NOMO-1 treated with dmso at 0.1 percent for 144 hours (cell line): ENCODE results near the gene PRCC.

Experiments
- DNase-seq: peaks from one replicate; lab custom pipeline; 2025; ENCODE audit not compliant: unreplicated experiment; lab: John Stamatoyannopoulos, UW

PRCC gene, protein sequence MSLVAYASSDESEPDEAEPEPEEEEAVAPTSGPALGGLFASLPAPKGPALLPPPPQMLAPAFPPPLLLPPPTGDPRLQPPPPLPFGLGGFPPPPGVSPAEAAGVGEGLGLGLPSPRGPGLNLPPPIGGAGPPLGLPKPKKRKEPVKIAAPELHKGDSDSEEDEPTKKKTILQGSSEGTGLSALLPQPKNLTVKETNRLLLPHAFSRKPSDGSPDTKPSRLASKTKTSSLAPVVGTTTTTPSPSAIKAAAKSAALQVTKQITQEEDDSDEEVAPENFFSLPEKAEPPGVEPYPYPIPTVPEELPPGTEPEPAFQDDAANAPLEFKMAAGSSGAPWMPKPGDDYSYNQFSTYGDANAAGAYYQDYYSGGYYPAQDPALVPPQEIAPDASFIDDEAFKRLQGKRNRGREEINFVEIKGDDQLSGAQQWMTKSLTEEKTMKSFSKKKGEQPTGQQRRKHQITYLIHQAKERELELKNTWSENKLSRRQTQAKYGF

DNA sequence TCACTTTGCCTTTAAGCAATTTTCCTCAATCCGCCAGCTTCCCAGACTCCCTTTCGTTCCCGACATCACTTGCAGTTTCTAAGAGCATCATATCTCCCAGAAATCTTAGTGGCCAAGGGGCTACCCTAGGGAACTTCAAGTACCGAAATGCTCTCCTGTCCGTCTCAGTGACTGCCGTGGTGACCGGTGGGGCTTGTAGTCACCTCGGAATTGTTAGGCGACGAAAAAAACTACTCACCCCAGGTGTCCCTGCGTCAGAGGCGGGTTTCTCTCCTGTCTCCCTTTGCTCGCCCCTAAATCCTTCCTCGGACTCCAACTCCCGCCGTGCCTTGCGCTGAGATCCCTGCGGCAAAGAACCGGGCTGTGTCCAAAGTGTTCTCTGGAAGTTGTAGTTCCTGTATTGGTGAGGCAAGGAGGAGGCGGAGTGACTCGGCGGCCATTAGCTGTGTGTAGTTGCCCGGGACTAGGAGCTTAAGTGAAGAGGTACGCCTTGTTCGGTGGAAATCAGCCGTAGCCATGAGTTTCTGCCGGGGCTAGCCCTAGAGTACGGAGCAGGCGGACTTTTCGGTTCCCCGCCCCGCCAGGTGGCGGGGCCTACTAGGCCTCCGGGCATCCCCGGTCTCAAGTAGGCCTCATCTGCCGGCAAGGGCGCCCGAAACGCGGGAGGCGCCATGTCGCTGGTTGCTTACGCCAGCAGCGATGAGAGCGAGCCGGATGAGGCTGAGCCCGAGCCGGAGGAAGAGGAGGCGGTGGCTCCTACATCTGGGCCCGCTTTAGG lies at the start of gene PRCC:
Gene PRCC, plus strand, starts transcription at position 435 of the 778 bp plus-strand sequence. Its CDS starts 237 bp downstream, at position 672.
- DNase-seq, result peak; percentile 100

DNA sequence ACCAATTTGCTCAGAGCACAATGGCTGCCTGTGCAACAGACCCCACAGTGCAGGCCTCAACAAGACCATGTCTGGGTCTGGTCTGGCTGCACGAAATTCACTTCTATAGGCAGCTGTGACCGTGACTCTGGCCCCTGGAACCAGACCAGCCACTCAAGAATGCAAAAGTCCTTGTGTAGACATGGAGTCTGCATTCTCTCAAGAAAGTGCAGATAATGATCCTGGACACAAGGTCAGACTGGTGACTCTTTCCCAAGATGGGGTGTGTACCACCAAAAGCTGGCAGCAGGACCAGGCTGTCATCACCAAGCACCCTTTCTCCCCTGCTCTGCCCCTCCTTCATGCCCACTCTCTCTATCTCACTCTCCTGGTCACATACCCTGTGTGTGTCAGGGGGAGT lies 46.2 kb upstream of the PRCC start:
- DNase-seq, result no peak

DNA sequence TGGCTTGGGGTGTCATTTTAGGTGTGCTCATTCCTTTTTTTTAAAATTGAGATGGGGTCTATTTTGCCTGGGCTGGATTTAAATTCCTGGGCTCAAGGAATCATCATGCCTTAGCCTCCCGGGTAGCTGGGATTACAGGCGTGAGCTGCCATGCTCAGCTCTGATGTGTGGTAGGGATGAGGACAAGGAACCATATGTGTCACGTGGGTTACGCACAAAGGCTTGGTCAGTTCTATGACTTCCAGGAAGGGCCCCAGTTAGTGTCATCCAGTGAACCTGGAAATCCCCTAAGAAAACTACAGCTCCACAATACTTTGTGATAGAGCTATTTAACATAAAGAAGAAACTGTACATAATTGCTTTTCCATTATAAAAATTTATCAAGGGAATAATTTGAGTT lies 45.8 kb upstream of the PRCC start:
- no peak for DNase-seq

DNA sequence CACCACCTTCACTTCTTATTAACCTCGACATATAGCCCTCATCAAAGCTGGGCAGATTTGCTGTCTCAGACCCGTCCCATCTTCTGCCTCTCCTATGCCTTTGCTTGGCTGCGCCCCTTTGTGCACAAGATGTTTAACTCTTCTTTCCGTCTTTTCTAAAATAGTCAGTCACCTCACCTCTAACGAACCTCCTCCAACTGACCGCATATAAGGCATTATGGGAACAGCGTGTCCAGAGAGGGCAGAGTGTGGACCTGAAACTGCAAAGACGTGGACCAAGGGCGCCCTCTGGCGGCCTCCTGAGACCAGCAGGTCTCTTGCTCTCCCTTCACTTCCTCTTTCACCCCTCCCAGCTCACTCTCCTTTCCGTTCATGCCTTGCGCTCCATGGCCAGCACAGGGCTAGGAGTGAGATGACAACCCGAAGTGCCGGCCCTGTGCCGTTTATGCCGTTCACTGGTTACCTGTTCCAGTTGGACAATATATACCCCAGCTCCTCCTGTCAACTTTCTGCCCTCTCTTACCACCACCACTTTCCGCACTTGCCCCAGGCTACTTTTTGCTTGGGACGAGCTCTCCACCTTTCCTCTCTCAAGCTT lies 41.6 kb upstream of the PRCC start:
- DNase-seq, result peak; percentile 94

DNA sequence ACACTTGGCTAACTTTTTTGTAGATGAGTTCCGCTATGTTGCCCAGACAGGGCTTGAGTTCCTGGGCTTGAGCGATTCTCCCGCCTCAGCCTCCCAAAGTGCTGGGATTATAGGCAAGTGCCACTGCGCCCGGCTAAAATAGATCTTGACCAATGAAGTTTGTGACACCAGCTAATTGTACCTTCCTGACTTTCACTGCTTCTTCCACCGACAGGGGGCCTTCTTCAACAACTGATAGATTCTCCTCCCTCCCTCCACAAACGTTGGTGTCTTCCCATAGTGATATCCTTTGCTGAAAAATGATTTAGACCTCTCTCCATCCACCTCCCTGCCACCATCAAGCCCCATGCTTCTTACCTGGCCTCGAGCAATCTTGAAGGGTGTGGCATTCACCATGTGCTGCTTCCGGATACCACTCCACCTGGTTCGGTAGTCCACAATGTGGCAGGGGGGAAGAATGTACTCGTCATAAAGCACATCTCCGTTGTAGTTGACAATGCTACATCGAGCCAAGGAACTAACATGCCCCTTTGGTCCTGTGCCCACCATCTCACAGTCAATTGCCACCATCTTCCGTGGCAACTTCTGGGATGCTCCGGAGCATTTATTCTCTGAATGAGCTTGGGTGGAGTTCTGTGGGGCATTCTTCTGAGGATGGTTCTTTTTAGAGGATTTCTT lies 40.6 kb upstream of the PRCC start:
- DNase-seq, result peak; percentile 60

DNA sequence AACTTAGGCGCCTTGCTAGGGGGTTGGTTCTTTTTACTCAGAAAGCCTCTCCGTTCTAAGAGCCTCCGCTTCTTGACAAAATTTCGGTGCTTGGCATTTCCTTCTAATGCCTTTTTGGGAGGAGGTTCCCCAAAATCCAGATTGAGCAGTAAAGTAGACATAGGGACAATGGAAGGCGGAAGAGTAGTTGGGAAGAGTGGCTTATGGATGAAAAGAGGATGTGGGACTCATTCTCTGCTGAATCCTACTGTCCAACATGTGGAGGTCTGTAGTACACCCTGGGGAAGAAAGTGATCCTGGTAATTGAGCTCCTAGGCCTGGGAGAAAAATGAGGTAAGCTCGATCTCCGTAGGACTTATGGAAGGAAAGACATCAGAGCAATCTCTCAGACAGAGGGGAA lies 39.8 kb upstream of the PRCC start:
- no peak for DNase-seq

DNA sequence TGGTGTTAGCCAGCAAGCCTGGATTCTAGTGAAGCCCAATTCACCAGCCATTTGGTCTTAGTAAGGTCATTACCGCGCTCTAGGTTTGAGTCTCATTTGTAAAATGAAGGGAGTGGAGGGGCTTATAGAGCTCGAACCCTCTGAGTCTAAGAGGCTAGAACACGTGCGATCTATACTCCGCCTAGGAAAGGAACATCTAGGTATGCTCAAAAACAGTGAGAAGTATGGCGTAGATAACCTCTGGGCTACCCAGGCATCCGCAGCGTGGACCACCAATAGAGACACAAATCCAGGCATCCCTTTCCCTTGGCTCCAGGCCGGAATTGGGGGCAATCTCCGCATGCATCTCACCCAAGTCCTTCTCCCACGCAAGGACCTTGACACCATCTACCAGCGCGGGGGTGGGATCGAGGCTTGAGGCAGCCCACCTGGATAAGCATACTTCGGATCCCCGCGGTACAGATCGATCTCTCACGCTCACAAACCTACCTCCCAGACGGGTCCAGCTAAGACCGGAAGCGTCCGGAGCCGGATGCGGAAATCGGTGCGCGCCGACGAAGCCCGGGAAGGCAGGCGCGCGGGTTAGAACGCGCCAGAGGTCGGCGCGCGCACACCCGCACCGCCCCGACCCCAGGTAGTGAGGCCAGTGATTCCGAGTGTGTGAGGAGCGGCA lies 39.3 kb upstream of the PRCC start, which contains the start of gene METTL25B:
Gene METTL25B, plus strand, starts transcription at position 544 of the 673 bp plus-strand sequence. CDS start 636 bp downstream, outside the sequence.
- DNase-seq, result peak; percentile 82

DNA sequence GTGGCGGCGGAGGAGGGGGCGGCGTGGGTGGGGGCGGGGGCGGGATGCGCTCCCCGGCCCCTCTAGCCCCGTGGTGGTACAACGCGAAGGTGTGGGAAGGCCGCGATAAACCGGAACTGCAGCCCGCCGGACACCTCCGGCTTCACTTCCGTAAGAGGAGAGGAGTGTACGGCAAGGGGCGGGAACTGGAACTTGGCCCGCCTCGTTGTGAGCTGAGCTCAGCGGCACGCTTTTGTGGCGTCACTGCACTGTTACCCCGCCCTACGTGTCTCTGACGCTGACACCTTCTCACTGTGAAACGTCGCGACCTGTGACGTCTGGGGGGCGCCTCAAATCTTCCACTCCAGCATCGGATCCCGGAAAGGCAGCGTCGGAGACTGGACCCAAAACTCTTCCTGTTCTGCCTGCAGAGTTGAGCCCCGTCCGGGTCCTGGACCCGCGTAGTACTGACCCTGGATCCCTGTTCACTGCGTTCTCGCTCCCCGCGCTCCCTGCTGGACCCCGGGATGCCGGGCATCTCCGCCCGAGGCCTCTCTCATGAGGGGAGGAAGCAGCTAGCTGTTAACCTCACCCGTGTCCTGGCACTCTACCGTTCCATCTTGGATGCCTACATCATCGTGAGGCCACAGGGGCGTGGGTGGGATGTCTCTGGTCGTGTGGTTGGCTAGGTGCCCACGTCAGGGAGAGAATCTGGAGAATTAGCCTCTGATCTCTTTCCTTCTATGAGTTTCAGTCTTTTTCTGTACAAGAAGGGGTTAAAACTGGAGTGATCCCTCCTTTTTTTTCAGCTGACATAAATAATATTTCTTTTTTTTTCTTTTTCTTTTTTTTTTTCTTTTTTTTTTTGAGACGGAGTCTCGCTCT lies 38.5 kb upstream of the PRCC start, which contains the start of gene ISG20L2:
Gene ISG20L2, minus strand, starts transcription at position 168 of the 864 bp plus-strand sequence. CDS start 1,114 bp downstream, outside the sequence.
- peak; percentile 96 for DNase-seq

DNA sequence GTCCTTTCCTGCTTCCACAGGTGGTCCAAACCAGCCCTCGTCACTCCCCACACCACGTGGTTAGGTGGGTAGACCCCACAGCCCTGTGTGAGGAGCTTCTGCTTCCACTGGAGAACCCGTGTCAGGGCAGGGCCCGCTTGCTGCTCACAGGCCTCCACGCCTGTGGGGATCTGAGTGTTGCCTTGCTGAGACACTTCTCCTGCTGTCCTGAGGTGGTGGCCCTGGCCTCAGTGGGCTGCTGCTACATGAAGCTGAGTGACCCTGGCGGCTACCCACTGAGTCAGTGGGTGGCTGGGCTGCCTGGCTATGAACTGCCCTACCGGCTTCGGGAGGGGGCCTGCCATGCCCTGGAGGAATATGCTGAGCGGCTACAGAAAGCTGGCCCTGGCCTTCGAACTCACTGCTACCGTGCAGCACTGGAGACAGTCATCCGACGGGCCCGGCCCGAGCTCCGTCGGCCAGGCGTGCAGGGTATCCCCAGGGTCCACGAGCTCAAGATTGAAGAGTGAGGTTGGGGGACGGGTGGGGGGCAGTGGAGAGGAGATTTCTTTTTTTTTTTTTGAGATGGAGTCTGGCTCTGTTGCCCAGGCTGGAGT lies 33.2 kb upstream of the PRCC start:
- DNase-seq, result no peak

DNA sequence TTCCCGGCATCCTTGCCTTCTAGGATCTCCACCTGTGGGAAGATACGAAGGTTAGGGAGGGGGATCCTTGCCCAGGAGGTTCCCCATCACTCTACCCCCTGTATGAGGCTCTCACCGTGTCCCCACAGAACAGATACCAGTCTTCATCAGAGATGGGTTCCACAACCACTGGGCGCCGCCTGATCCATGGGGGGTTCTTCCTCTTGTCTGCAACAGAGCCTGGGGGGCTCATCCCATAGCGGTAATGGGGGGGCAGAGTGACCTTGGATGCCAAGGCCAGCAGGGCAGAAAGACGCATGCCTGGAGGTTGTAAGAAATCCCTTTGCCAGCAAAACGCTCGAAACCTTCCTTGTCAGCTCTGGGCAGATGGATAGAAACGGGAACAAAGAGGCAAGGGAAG lies 28.9 kb upstream of the PRCC start:
- no peak for DNase-seq

DNA sequence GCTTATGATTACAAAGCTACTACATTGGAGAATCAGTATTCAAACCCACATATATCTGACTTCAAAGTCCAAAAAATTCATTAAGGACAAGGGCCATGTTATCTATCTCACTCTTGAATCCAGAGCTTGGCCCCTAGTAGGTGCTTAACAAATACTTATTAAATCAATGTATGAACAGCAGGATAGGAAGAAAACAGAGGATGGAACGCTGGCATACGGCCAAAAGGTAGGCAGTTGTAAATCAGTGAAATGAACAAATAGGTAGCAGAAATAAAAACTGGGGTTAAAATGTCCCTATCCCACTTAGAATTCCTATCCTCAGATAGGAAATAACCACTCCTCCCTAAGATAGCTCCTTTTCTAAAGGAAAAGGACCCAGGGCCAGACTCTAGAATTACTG lies 28.4 kb upstream of the PRCC start:
- DNase-seq, result no peak

DNA sequence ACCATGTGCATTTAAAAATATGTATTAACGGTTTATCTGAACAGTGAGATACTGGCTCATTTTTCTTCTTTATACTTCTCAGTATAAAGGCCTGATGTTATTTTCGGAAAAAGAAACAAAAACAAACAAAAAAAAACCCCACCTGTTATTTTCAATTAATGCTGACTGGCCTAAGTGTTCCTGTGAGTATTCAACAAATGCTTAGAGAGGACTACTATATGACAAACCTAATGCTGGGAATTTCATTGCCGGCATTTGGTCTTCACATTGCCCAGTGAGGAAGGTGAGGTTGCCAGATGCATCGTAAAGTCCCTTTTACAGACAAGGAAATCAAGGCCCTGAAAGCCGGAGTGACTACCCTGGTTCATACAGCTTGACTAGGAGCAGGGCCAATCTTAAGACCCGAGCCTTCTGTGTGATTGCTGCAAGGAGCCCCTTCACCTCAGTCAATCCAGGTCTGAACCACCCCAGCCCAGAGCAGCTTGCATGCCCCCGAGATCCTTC lies 27.0 kb upstream of the PRCC start:
- no peak for DNase-seq

DNA sequence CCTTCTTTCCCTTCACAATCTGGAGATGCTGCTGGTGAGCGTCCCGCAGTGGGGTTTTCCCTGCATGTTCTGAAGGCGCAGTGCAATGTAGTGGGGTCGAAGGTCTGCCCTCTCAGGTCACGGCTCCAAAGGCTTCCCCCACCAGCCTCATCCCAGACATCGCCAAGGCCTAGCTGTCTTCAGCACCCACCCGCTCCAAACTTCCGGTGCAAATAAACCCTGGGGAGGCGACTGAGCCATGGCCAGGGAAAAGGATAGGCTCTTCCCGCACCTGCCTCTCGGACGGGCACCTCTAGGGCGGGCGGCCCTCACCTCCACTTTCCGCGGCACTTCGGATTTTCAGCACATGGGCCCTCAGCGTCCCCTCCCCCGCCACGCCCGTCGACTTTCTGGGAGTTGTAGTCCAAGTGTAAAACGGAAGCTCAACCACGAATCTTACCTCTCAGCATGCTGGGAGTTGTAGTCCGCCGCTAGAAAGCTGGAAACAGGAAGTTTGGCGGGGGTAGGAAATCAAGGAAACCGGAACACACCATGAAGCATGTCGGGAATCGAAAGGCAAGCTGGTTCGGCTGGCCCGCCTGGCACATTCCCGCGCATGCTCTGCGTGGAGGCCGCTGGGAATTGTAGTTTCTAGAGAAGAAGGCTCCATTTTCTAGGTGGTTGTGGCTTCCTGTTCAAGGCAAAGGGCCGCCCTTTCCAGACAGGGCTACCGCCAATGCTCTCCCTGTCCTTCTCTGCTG lies 26.4 kb upstream of the PRCC start, which contains the start of gene MRPL24:
Gene MRPL24, minus strand, starts transcription at position 348 of the 740 bp plus-strand sequence. CDS start 2,384 bp downstream, outside the sequence.
- DNase-seq, result peak; percentile 99

DNA sequence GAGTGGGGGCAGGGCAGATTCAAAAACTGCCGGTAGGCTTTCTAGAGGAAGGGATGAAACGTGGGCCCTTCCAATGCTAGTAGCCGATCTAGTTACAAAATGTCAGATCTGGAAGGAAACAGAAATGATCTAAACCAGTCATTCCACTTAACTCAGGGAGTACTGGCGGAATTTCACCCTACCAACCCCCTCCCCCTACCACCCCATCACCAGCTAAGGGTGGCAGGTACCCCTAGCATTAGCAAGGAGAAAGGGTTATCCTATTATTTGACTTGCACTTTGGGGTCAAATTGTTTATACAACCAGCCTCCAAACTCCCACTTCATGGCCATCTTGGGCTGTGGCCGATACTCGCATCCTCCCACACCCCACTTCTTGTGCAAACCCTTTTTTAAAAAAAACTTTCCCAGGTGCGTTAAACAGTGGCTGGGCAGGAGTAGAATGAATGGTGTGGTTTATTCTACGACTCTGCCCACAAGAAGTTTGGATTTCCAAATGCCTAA lies 25.8 kb upstream of the PRCC start:
- no peak for DNase-seq

DNA sequence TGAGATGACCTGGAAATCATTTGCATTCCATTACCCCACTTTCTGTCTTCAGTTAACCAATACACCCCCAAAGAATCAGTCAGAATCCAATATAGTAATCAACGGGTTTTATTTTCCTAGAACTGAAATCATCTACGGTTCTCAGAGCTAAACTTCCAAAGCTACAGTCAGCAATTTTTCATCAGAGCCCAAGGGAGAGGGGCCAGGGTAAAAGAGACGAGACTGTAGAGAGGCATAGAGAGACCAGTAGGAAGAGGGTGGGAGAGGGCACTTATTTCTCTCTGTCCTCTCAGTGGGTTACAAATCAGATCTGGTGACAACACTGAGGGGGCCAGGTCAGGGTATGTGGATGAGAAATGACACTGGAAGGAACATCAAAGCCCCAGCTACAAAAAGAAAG lies 25.3 kb upstream of the PRCC start:
- DNase-seq, result no peak

DNA sequence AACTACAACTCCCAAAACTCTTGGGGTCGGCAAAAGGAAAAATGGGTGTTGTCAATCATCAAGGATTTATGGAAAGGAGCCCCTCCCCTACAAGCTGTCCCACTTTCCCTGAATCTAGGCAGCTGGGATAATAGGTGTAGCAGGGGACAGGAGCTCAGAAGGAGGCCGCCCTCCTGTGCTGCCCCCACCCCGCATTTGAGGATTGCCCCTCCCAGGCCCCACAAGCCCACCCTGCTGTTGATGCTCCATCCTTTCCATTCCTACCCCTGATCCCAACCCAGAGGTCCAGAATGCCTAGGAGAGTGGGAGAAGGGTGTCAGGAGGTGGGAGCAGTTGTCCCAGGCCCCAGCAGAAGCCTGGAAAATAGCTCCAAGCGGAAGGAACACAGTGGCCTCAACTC lies 24.5 kb upstream of the PRCC start:
- DNase-seq, result no peak

DNA sequence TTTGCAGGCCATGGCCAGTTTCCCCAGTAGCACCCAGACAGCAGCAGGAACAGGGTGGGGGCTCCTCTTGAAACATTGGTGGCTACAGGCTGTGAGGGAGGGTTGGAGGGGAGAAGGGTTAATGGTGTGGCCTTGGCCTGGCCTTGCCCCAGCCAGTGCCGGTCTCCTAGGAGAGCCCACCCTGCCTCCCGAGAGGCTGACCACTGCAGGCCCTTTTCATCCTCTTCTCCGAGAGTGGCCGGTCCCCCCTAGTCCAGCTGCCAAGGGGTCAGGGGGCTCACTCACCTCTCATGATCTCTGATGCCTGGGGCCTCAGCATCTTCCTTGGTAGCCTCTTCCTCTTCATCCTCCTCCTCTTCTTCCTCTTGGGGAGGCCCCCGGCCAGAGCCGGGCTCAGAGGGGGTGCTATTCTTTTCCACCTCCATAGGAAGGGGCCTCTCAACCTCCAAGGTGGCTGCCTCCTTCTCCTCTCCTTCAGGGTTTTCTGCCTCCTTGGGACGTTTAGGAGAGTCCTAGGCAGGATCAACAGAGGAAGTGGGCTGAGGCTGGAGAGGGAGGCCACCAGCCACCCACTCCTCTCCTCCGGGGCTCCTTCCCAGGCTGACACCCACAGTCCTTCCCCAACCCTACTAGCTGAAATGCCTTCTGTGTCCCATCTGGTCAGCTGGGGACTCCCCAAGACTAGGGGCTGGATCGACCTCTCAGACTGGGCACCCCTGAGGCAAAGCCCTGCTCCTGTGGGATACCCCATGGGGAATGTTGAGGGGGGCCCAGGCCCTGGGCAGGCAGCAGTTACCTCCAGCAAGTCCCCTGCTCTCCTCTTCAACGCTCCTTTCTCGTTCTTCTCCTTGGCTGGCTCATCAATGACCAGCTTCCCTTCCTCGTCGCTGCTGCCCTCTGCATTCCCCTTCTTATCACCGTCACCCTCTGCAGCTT lies 23.7 kb upstream of the PRCC start:
- DNase-seq, result no peak
